Nephron progenitor cell (in vitro differentiated cells): ENCODE data around the gene SUN2.

Source experiments
- DNase-seq: peaks from one replicate; pipeline ENCODE4 v3.0.0; 2021
- H3K27ac Mint-ChIP-seq: 2 replicates; pipeline ENCODE4 v1.8.0; 2021; ENCODE audit warnings: mild to moderate bottlenecking, moderate library complexity, mixed read lengths
- H3K27me3 Mint-ChIP-seq: 2 replicates; pipeline ENCODE4 v1.8.0; 2021; ENCODE audit warnings: mild to moderate bottlenecking, low read depth, mixed read lengths; ENCODE audit not compliant: poor library complexity
- H3K36me3 Mint-ChIP-seq: 2 replicates; pipeline ENCODE4 v1.8.0; 2021; ENCODE audit warnings: low read depth, mixed read lengths
- H3K4me1 Mint-ChIP-seq: 2 replicates; pipeline ENCODE4 v1.8.0; 2021; ENCODE audit warnings: mixed read lengths
- H3K4me3 Mint-ChIP-seq: 2 replicates; pipeline ENCODE4 v1.8.0; 2021; ENCODE audit warnings: mild to moderate bottlenecking, moderate library complexity, mixed read lengths
- H3K9me3 Mint-ChIP-seq: 2 replicates; pipeline ENCODE4 v1.8.0; 2021; ENCODE audit warnings: mild to moderate bottlenecking, moderate library complexity, mixed read lengths
- TF ChIP-seq, protein P1 (sequence below): fragments of 200-600 bp; sonication (generic); IDR thresholded peaks from 2 replicates; pipeline ENCODE4 v1.5.0; 2021; ENCODE audit warnings: antibody characterized with exemption

SUN2 gene

DNA sequence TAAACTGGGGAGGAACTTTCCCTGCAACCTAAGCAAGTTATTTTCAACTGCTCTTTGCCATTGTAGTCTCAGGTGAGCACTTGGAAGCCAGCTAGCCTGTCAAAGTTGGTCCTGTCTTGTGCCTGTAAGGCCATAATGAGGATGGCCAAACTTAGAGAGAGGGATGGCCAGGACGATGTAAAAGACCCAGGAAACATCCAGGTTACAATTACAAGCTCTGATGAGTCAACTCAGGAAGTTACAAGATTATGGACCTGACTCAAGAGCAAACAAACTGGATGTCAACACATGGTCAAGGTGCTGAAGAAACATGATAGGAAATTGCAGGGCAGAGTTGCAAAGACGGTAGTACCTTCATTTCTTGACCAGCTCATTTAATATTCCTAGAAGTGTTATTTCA, 48.5 kb downstream of the SUN2 start:
- Mint-ChIP-seq H3K27me3 (no peaks in the 10 kb centered on the region), H3K27ac (no peak overlapping the region), H3K4me1 (peaks cover 50% of the 10 kb centered on the region), H3K9me3 (no peaks in the 10 kb centered on the region), H3K4me3 (peak overlapping the region; percentile 94), H3K36me3 (peaks cover 18% of the 10 kb centered on the region)
- TF ChIP-seq, protein P1, sequence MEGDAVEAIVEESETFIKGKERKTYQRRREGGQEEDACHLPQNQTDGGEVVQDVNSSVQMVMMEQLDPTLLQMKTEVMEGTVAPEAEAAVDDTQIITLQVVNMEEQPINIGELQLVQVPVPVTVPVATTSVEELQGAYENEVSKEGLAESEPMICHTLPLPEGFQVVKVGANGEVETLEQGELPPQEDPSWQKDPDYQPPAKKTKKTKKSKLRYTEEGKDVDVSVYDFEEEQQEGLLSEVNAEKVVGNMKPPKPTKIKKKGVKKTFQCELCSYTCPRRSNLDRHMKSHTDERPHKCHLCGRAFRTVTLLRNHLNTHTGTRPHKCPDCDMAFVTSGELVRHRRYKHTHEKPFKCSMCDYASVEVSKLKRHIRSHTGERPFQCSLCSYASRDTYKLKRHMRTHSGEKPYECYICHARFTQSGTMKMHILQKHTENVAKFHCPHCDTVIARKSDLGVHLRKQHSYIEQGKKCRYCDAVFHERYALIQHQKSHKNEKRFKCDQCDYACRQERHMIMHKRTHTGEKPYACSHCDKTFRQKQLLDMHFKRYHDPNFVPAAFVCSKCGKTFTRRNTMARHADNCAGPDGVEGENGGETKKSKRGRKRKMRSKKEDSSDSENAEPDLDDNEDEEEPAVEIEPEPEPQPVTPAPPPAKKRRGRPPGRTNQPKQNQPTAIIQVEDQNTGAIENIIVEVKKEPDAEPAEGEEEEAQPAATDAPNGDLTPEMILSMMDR = no peak
- no peak for DNase-seq

DNA sequence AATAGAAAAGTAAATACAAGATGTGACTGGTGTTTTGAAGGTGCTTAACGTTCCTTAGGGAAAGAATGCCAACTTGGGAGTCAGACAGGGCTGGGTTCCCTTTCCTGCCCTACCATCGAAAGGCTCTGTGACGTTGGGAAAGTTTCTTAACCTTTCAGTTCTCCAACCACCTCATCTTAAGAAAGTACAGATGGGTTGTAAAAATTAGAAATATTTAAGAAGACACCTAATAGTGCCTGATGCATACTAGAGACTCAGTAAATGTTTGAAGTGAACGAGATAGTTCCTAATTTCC, 49.0 kb downstream of the SUN2 start:
- TF ChIP-seq, protein P1 = no peak
- peaks cover 46% of the 10 kb centered on the region for H3K4me1 Mint-ChIP-seq
- H3K36me3 Mint-ChIP-seq = peaks cover 18% of the 10 kb centered on the region
- H3K27ac Mint-ChIP-seq = peak overlapping the region; percentile 65
- DNase-seq = no peak
- H3K27me3 Mint-ChIP-seq = no peaks in the 10 kb centered on the region
- H3K4me3 Mint-ChIP-seq = peak overlapping the region; percentile 94
- H3K9me3 Mint-ChIP-seq = no peaks in the 10 kb centered on the region

DNA sequence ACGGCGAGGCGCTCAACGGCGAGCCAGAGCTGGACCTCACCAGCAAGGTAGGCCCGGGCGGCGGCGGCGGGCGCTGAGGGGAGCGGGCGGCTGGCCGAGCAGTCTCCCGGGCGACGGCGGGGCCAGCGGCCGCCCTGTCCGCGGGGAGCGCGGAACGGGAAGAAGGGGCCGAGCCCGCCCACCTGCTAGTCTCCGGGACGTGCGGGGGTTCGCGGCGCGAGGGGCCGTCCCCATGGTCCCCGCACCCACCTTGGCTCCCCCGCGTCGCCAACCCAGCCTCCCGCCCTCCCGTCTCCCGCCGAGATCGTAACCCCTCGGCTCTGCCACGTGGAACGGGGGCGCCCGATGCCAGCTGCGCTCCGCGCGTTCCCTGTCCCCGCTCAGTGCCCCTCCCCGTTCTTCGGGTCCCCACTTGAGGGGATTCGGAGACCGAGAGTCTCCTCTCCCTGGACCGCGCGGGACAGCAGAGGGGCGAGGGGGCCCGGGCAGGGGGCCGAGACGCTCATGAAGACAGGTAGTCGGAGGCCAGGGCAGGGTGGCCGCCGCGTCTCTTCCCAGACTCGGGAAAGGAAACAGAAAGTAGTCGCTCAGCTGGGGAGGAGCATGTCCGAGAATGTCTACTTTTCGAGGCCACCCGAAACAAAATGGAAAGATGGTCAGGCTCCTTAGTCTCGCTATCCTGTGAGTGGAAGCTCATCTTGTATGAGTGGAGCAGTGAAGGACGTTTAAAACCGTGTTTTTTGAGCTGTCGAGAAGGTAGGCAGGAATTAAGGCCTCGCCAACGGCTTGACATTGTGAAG, 49.5 kb downstream of the SUN2 start:
- Mint-ChIP-seq H3K9me3 (no peaks in the 10 kb centered on the region), H3K36me3 (peaks cover 18% of the 10 kb centered on the region), H3K27me3 (no peaks in the 10 kb centered on the region), H3K4me3 (peak overlapping the region; percentile 94), H3K27ac (peak overlapping the region; percentile 65), H3K4me1 (peaks cover 49% of the 10 kb centered on the region)
- DNase-seq = no peak
- TF ChIP-seq, protein P1 = no peak

DNA sequence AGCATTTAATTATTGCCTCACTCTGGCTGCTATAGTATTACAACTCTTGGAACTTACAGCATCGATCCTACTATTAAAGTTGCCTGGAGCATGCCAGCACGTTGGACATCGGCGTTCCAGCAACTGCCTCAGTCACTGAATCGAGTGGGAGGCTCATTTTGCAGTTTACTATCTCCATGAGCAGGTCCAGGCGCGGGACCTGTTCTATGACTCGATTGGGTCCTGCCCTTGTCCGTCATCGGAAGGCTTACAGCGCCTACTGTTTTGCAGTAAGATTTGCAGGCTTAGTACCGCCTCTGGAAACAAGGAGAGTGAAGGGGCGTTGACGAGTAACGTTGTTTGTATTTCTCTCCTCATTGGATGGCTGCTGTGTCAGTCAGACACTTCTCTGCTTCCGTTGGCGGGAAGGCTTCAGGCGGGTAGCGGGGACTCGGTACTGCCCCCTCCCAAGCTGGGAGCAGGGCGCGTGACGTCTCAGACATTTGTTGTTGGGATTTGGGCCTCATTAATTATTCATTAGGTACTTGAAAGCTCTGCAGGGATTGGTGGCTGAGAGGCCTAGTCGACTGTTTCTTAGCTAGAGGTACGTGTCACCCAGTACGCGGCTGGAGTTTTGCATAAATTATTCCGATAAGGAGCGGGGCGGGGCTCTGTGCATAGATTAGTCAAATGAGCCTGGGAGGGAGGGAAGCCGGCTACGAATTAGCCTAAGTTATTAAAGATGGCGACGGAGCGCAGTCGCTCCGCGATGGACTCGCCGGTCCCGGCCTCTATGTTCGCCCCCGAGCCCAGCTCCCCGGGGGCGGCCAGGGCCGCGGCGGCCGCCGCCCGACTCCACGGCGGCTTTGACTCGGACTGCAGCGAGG, 50.3 kb downstream of the SUN2 start, which contains the start of gene GTPBP1:
Gene GTPBP1 (plus strand): TSS at position 710 of the 866 bp plus-strand sequence. CDS start 12 bp downstream, at position 722.
- H3K4me3 Mint-ChIP-seq = peak within 1 kb of the TSS; percentile 94
- H3K9me3 Mint-ChIP-seq = no peaks in the 10 kb centered on the region
- H3K36me3 Mint-ChIP-seq = peaks cover 12% of the 10 kb centered on the region
- DNase-seq = peak; percentile 94
- no peaks in the 10 kb centered on the region for H3K27me3 Mint-ChIP-seq
- TF ChIP-seq, protein P1 = no peak
- peak within 1 kb of the TSS; percentile 98 for H3K27ac Mint-ChIP-seq
- H3K4me1 Mint-ChIP-seq = peaks cover 48% of the 10 kb centered on the region

DNA sequence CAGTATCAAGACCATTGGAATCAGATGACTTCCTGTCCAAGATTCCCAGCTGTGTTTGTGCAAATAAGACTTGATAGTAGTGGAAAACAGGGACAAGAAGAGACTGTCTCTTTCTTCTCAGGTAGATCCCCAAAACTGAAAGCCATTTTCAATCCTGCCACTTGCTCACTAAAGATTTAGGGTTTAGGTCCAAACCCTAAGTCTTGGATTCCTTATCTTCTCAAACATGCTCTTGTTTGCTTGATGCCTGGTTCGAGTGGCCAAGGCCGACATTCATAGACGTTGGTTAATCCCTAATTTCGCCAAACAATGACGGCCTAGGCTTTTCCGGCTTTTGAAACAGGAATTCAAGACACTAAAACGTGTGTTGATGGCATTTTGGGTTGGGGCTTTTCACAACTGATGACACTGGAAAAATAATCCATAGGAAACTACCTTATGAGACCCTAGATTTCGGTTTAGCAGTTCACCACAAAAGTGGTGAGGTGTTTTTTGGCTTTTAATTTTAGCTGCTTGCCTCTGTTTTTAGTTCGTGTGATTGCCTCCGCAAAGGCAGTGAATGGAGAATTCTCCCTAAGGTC, 51.1 kb downstream of the SUN2 start:
- Mint-ChIP-seq H3K27me3 (no peaks in the 10 kb centered on the region), H3K27ac (peak overlapping the region; percentile 98), H3K36me3 (peaks cover 10% of the 10 kb centered on the region), H3K4me1 (peaks cover 54% of the 10 kb centered on the region), H3K4me3 (peak overlapping the region; percentile 94), H3K9me3 (no peaks in the 10 kb centered on the region)
- TF ChIP-seq, protein P1 = no peak
- DNase-seq = no peak
